ENCODE results near the gene ZER1.

DNA sequence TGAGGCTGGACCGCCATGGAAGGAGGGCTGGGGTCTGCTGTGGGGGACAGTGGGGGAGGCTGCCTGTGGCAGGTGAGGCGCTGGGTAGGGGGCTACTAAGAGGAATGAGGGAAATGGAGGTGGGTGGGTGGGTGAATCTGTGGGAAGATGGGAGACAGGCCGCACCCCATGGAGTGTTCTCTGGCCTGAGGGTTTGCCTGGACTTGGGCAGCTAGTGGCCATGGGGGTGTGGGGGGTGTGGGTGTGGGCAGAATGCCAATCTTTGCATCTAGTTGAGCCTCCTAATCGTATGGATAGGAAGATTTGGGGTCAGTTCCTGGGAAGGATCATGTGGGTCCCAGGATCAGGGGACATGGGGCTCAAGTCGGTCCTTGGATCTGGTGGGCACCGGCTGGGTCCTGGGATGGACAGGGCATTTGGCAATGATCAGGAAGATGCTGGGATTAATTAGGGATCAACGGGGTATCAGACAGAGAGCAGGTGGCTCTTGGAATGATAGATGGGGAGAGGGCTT, 48.3 kb downstream of the ZER1 start:
- TF ChIP-seq GATA1 (IDR thresholded peaks at IDR 0.05; ENCODE audit: low read depth, low read length) (no peak), POLR2A (IDR thresholded peaks at IDR 0.05; ENCODE audit: low read length) (no peak)
